Measurements from ENCODE around the gene HIPK1. TPM values are rescaled to one million over a fixed set of nuclear protein-coding genes. Genes with fewer than 3 reads are reported as not detected.

Gene HIPK1
- total RNA-seq, 4 donors from 2014 or later = 64.8 to 92.3 (median 76.9) TPM

DNA sequence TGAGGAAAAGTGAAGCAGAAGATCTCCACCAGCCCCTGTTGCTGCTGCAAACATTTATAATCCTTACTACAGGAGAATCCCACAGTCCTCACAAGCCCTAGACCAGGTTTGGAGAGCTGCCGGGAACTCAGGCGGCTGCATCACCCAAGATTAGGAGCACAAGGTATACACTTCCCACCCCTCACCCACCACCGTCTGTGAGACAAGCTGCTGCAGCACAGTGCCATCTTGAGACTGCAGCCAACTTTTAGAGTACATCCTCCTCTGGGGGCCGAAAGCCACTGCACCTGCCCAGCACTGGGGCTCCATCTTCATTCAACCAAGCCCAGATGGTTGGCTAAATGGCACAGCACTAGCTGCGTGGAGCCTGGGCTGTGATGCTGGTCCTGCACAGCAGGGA lies 63.9 kb downstream of the HIPK1 start:
- H3K4me1 ChIP-seq = no peaks in the 10 kb centered on the region
- WGBS, 2 donors (ENCODE audit: low coverage in 1 of 2) = 100% methylated on average over 1 to 3 of the region's 5 CpGs
- peaks cover 0 to 28% (median 0%) of the 10 kb centered on the region in 3 donors for H3K9me3 ChIP-seq
- TF ChIP-seq POLR2A (IDR thresholded peaks at IDR 0.05) (no peak), EP300 (IDR thresholded peaks at IDR 0.05) (no peak), POLR2AphosphoS5 (IDR thresholded peaks at IDR 0.05) (no peak)
- TF ChIP-seq, protein P1, sequence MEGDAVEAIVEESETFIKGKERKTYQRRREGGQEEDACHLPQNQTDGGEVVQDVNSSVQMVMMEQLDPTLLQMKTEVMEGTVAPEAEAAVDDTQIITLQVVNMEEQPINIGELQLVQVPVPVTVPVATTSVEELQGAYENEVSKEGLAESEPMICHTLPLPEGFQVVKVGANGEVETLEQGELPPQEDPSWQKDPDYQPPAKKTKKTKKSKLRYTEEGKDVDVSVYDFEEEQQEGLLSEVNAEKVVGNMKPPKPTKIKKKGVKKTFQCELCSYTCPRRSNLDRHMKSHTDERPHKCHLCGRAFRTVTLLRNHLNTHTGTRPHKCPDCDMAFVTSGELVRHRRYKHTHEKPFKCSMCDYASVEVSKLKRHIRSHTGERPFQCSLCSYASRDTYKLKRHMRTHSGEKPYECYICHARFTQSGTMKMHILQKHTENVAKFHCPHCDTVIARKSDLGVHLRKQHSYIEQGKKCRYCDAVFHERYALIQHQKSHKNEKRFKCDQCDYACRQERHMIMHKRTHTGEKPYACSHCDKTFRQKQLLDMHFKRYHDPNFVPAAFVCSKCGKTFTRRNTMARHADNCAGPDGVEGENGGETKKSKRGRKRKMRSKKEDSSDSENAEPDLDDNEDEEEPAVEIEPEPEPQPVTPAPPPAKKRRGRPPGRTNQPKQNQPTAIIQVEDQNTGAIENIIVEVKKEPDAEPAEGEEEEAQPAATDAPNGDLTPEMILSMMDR (IDR thresholded peaks at IDR 0.05) = no peak
- no peak overlapping the region for H3K27ac ChIP-seq
- no peaks in the 10 kb centered on the region for H3K36me3 ChIP-seq
- ATAC-seq = no peak
- H3K27me3 ChIP-seq = peaks cover 5% of the 10 kb centered on the region
- H3K4me3 ChIP-seq = no peak overlapping the region

DNA sequence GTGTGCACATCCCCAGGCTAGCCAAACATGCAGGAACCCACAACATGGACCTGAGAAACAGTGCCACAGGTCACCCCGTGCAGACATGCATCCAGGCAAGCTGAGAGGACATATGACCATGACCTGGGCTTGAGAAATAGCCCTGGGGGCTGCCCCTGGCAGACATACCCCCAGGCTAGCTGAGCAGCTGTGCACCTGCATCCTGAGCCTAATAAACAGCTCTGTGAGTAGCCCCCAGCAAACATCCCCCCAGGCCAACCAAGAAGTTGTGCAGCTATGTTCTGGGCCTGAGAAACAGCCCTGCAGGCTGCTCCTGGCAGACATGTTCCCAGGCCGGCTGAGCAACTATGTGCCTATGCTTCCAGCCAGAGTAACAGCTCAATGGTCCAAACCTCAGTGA lies 64.6 kb downstream of the HIPK1 start:
- no peak overlapping the region for H3K27ac ChIP-seq
- H3K27me3 ChIP-seq = peaks cover 5% of the 10 kb centered on the region
- peaks cover 0 to 28% (median 0%) of the 10 kb centered on the region in 3 donors for H3K9me3 ChIP-seq
- no CpG with 5 or more reads among the region's 2 CpGs for WGBS, 2 donors (ENCODE audit: low coverage in 1 of 2)
- TF ChIP-seq EP300 (IDR thresholded peaks at IDR 0.05) = no peak
- no peak for TF ChIP-seq POLR2A (IDR thresholded peaks at IDR 0.05)
- no peak for TF ChIP-seq POLR2AphosphoS5 (IDR thresholded peaks at IDR 0.05)
- TF ChIP-seq, protein P1 (IDR thresholded peaks at IDR 0.05) = no peak
- ATAC-seq = no peak
- no peaks in the 10 kb centered on the region for H3K36me3 ChIP-seq
- no peak overlapping the region for H3K4me3 ChIP-seq
- no peaks in the 10 kb centered on the region for H3K4me1 ChIP-seq

DNA sequence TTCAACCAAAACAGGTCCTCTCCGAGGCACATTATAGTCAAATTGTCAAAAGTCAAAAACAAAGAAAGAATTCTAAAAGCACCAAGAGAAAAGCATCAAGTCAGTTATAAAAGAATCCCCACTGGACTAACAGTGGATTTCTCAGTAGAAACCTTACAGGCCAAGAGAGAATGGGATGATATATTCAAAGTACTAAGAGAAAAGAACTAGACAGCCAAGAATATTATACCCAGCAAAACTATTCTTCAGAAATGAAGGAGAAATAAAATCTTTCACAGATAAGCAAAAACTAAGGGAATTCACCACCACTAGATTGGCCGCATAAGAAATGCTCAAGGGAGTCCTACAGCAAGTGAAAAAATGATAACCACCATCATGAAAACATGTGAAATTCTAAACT lies 66.3 kb downstream of the HIPK1 start:
- WGBS, 2 donors (ENCODE audit: low coverage in 1 of 2) = 100% methylated on average over 2 of the region's 2 CpGs
- H3K27me3 ChIP-seq = peaks cover 5% of the 10 kb centered on the region
- H3K4me3 ChIP-seq = no peak overlapping the region
- no peaks in the 10 kb centered on the region for H3K36me3 ChIP-seq
- no peak for TF ChIP-seq POLR2AphosphoS5 (IDR thresholded peaks at IDR 0.05)
- TF ChIP-seq, protein P1 (IDR thresholded peaks at IDR 0.05) = no peak
- TF ChIP-seq EP300 (IDR thresholded peaks at IDR 0.05) = no peak
- no peak for TF ChIP-seq POLR2A (IDR thresholded peaks at IDR 0.05)
- H3K9me3 ChIP-seq = peaks cover 0 to 28% (median 0%) of the 10 kb centered on the region in 3 donors
- H3K4me1 ChIP-seq = no peaks in the 10 kb centered on the region
- no peak overlapping the region for H3K27ac ChIP-seq
- ATAC-seq = no peak

DNA sequence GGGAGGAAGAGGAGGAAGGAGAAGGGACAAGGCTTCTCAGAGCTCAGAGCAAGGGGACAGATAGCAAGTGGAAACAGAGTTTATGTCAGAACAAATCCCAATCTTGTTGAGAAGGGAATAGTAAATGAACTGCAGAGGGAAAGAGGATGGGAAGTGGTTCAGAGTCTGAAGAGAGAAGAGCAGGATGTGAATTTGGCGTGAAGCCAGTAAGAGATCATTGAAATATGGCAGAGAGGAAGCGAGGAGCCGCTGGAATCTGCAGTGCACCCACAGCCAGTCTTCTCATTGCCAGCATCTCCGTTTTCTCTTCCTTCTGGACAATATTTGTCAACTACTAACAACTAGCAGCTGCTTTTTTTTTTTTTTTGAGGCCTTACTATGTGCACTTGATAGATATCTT lies 69.2 kb downstream of the HIPK1 start:
- Histone ChIP-seq H3K4me3 (no peak overlapping the region), H3K27me3 (no peaks in the 10 kb centered on the region), H3K9me3 (peaks cover 0 to 28% (median 0%) of the 10 kb centered on the region in 3 donors), H3K27ac (no peak overlapping the region), H3K36me3 (no peaks in the 10 kb centered on the region), H3K4me1 (no peaks in the 10 kb centered on the region)
- no peak for ATAC-seq
- no peak for TF ChIP-seq POLR2A (IDR thresholded peaks at IDR 0.05)
- WGBS, 2 donors (ENCODE audit: low coverage in 1 of 2) = 23 to 46% methylated on average over 4 of the region's 4 CpGs

DNA sequence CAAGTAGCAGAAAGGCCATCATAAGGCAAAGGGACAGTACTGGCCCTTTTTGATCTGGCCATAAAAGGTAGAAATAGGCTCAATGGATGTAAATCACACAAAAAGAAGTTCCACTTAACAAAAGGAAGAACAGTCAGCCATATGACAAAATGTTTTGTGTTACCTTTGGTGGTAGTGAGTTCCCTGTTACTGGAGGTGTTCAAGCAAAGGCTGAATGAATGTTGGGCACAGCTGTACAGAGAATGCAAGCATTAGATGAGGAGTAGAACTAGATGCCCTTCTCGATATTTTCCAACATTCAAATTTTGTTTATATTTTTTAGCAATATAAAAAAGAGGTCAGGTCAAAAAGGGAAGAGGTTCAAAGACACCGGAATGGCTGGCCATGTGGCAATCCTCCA lies 70.1 kb downstream of the HIPK1 start:
- no peaks in the 10 kb centered on the region for H3K27me3 ChIP-seq
- whole genome bisulfite sequencing, 2 donors (ENCODE audit: low coverage in 1 of 2) = 46 to 61% methylated on average over 2 of the region's 2 CpGs
- no peaks in the 10 kb centered on the region for H3K4me1 ChIP-seq

More for the DNA sequence above, 70.1 kb downstream of the HIPK1 start:
- ATAC-seq = no peak
- Histone ChIP-seq H3K4me3 (no peak overlapping the region), H3K27ac (no peak overlapping the region), H3K36me3 (no peaks in the 10 kb centered on the region), H3K9me3 (peaks cover 0 to 23% (median 0%) of the 10 kb centered on the region in 3 donors)
- TF ChIP-seq POLR2AphosphoS5 (IDR thresholded peaks at IDR 0.05) (no peak), EP300 (IDR thresholded peaks at IDR 0.05) (no peak), POLR2A (IDR thresholded peaks at IDR 0.05) (no peak)
- TF ChIP-seq, protein P1 (IDR thresholded peaks at IDR 0.05) = no peak

Data from gastroesophageal sphincter (tissue), 4 donors.